SH-SY5Y (cell line): ENCODE measurements around the gene FXR1.

ENCODE experiments used
- GATA2 ChIP-seq: IDR thresholded peaks from 2 replicates; pipeline ENCODE4 v1.6.1; 2011; ENCODE audit warnings: mild to moderate bottlenecking, low read depth, low read length
- GATA3 ChIP-seq: IDR thresholded peaks from 2 replicates; pipeline ENCODE4 v1.6.1; 2011; ENCODE audit warnings: low read depth, mild to moderate bottlenecking, low read length, moderate library complexity

- TF ChIP-seq GATA2 (no peak), GATA3 (no peak)
These were observed 105.2 kb downstream of the FXR1 start for GRCh38 chr3:181017690-181018089.
